Adrenal gland (tissue), 12 donors: ENCODE data around the gene RPTOR. TPM values are rescaled to one million over a fixed set of nuclear protein-coding genes. Genes with fewer than 3 reads are reported as not detected.
A peak's percentile ranks its signal among the peaks of the same experiment; 100 is the strongest.

Source experiments
- DNase-seq, 7 donors: peaks; one replicate each; pipeline ENCODE4 v3.0.0-alpha.2; 2019 to 2020
- H3K27ac ChIP-seq, 5 donors: fragments of 200-600 bp; sonication (generic) in 4 of 5; 1 replicate in 3 of 5; 2 replicates in 2 of 5; pipeline versions ENCODE4 v1.5.1 to v1.8.0; 2016 to 2020; ENCODE audit warnings: mild to moderate bottlenecking in 1 of 5
- H3K27me3 ChIP-seq: fragments of 200-600 bp; 2 replicates; pipeline ENCODE4 v1.8.0; 2021
- H3K36me3 ChIP-seq, 2 donors: fragments of 200-600 bp; replicated peaks in 1 of 2; 1 replicate in 1 of 2; 2 replicates in 1 of 2; pipeline versions ENCODE4 v1.5.1 to v1.8.0; 2018 to 2022
- H3K4me1 ChIP-seq, 2 donors: fragments of 200-600 bp; replicated peaks in 1 of 2; 1 replicate in 1 of 2; 2 replicates in 1 of 2; pipeline versions ENCODE4 v1.5.1 to v1.8.0; 2018 to 2021
- H3K4me3 ChIP-seq, 4 donors: fragments of 200-600 bp; sonication (generic) in 3 of 4; one replicate each; pipeline ENCODE4 v1.5.1; 2016 to 2018
- H3K9me3 ChIP-seq, 3 donors: fragments of 200-600 bp; sonication (generic) in 1 of 3; replicated peaks in 1 of 3; 1 replicate in 2 of 3; 2 replicates in 1 of 3; pipeline versions ENCODE4 v1.5.1 to v1.8.0; 2016 to 2021
- POLR2A ChIP-seq, 2 donors: fragments of 450-650 bp; IDR thresholded peaks; one replicate each; pipeline ENCODE4 v1.6.1; 2017; ENCODE audit warnings: antibody characterized with exemption in 2 of 2, mild to moderate bottlenecking in 2 of 2, moderate library complexity in 1 of 2
- WGBS, 4 donors: extraction: QIAGEN DNeasy Blood & Tissue Kit in 2 of 4; methylation state at CpG; one replicate each; pipeline versions ENCODE4 v1.1.5 to v1.1.7; 2013 to 2017; 5-methylcytosine and 5-hydroxymethylcytosine counted together
- intact Hi-C, 2 donors: fragments of 100-400 bp; cut with DNase I; formaldehyde crosslinking; loops; one replicate each; pipeline versions ENCODE4 v1.14.1 to v1.15.0; 2022 to 2023
- polyA plus RNA-seq, 3 donors: library from polyadenylated mRNA; stranded (reverse); fragments of 200-250 nt in 2 of 3; fragments of 350-450 nt in 1 of 3; fragmentation: Illumina TruSeq in 1 of 3; extraction: RNeasy Lipid Tissue Mini Kit (QIAGEN cat#74804) in 1 of 3; gene quantifications; one replicate each; pipeline ENCODE4 v1.2.3, GENCODE V29; 2013 to 2014
- total RNA-seq, 9 donors: library from RNA; depleted of rRNA in 4 of 9; stranded (reverse); fragments of >200 nt in 4 of 9; fragments of 120-200 nt in 1 of 9; fragmentation: NEBNext Ultra II Directional in 1 of 9; extraction: Animal tissue kit (Norgen Biotek cat#: 25700) in 1 of 9; gene quantifications; one replicate each; pipeline versions ENCODE4 v1.1.0 to v1.2.4, GENCODE V29; 2013 to 2023
- TF ChIP-seq, protein P1 (sequence below), 6 experiments: fragments of 450-650 bp in 4 of 6; fragments of 200-600 bp in 2 of 6; sonication (generic) in 1 of 6; IDR thresholded peaks; 1 replicate in 5 of 6; 2 replicates in 1 of 6; pipeline versions ENCODE4 v1.5.1 to v1.8.0; 2016 to 2021; ENCODE audit warnings: antibody characterized with exemption in 6 of 6, mild to moderate bottlenecking in 2 of 6, moderate library complexity in 1 of 6
- donor health status: healthy with polysubstance abuse.
- donor health status: Bipolar disorder and iron deficiency.
- donor health status: DM: yes; HTN: yes; CAD: no.
- donor health status: DM: no; HTN: no; CAD: no.
- donor health status: DM: no; HTN: no; CAD: no.
- donor health status: DM: yes; HTN: yes; CAD: no.

The RPTOR gene
- total and polyA plus RNA-seq, 12 donors: 9.7 to 53.3 (median 29.7) TPM

DNA sequence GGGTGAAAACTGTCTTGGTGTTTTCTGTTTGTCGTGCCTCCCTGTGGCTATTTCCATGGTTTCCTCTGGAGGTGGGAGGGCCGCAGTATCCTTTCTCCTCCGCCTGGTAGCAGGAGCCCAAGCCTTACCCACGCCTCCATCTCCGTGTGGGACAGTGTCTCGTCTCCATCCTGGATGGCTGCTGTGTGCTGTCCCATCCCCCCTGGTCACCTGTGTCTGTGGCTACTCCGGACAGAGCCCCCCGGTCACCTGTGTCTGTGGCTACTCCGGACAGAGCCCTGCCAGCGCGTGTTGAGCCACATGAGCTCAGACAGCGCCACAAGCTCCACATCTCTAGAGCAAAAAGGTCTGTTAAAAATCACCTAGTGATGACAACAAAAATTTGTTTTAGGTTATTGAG is 248.8 kb downstream of the RPTOR start:
- 94 to 98% (median 95%) methylated on average over 11 to 12 of the region's 12 CpGs for WGBS, 4 donors
- Histone ChIP-seq H3K36me3 (no peaks in the 10 kb centered on the region), H3K9me3 (no peaks in the 10 kb centered on the region), H3K4me3 (no peak overlapping the region), H3K4me1 (peaks cover 38 to 66% of the 10 kb centered on the region in 2 donors), H3K27me3 (no peaks in the 10 kb centered on the region), H3K27ac (peak overlapping the region in 2 of 5 donors; percentile 64 to 66)
- no peak for DNase-seq
- TF ChIP-seq POLR2A (IDR thresholded peaks at IDR 0.05): no peak
- TF ChIP-seq, protein P1, sequence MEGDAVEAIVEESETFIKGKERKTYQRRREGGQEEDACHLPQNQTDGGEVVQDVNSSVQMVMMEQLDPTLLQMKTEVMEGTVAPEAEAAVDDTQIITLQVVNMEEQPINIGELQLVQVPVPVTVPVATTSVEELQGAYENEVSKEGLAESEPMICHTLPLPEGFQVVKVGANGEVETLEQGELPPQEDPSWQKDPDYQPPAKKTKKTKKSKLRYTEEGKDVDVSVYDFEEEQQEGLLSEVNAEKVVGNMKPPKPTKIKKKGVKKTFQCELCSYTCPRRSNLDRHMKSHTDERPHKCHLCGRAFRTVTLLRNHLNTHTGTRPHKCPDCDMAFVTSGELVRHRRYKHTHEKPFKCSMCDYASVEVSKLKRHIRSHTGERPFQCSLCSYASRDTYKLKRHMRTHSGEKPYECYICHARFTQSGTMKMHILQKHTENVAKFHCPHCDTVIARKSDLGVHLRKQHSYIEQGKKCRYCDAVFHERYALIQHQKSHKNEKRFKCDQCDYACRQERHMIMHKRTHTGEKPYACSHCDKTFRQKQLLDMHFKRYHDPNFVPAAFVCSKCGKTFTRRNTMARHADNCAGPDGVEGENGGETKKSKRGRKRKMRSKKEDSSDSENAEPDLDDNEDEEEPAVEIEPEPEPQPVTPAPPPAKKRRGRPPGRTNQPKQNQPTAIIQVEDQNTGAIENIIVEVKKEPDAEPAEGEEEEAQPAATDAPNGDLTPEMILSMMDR (IDR thresholded peaks at IDR 0.05): no peak
- intact Hi-C loops: no loop called here

GRCh38 chr17:80793851-80794267 is 249.2 kb downstream of the RPTOR start:
- Histone ChIP-seq H3K4me3 (no peak overlapping the region), H3K36me3 (no peaks in the 10 kb centered on the region), H3K27me3 (no peaks in the 10 kb centered on the region), H3K4me1 (peaks cover 34 to 65% of the 10 kb centered on the region in 2 donors), H3K27ac (peak overlapping the region in 3 of 5 donors; percentile 4 to 66 (median 64)), H3K9me3 (no peaks in the 10 kb centered on the region)
- 55 to 60% (median 57%) methylated on average over 5 of the region's 5 CpGs for WGBS, 4 donors
- TF ChIP-seq, protein P1 (IDR thresholded peaks at IDR 0.05): no peak
- no peak for TF ChIP-seq POLR2A (IDR thresholded peaks at IDR 0.05)
- intact Hi-C loops: no loop called here
- no peak for DNase-seq

DNA sequence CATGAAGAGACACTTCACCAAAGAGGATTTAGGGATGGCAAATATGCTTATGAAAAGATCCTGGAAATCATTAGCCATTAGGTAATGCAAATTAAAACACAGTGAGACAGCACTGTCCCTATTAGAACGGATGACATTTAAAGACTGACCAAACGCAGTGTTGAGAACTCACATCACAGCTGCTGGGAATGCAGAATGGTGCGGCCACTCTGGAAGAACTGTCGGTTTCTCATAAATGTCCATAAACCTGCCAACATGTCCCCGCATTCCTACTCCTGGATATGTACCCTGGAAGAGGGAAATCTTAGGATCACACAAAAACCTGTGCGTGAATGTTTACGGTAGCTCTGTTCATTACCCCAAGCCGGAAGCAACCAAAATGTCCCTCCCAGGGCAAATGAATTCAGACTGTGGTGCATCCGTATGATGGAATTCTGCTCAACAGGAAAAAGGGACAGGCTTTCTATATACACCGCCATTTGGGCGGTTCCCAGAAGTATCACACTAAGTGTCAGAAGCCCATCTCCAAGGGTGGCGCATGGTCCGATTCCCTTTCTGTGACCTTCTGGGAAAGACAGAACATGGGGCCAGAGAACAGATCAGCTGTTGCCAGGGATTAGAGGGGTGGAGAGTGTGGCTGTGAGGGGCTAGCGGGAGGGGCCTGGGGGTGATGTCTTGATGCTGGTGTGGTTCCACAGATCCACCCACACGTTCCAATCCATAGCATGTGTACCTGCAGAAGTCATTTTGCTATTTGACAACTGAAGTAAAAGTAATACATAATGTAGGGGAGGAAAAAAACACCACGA is 249.8 kb downstream of the RPTOR start:
- intact Hi-C loops: no loop called here
- TF ChIP-seq, protein P1 (IDR thresholded peaks at IDR 0.05): no peak
- TF ChIP-seq POLR2A (IDR thresholded peaks at IDR 0.05): no peak
- H3K27ac ChIP-seq: peak overlapping the region in 2 of 5 donors; percentile 4 to 66
- DNase-seq: no peak
- no peaks in the 10 kb centered on the region for H3K9me3 ChIP-seq
- peaks cover 27 to 58% of the 10 kb centered on the region in 2 donors for H3K4me1 ChIP-seq
- no peak overlapping the region for H3K4me3 ChIP-seq
- no peaks in the 10 kb centered on the region for H3K27me3 ChIP-seq
- H3K36me3 ChIP-seq: no peaks in the 10 kb centered on the region
- 88 to 96% (median 92%) methylated on average over 16 of the region's 16 CpGs for WGBS, 4 donors

GRCh38 chr17:80795090-80795580 is 250.5 kb downstream of the RPTOR start:
- no peaks in the 10 kb centered on the region for H3K36me3 ChIP-seq
- H3K9me3 ChIP-seq: no peaks in the 10 kb centered on the region
- no peaks in the 10 kb centered on the region for H3K27me3 ChIP-seq
- H3K4me3 ChIP-seq: no peak overlapping the region
- TF ChIP-seq POLR2A (IDR thresholded peaks at IDR 0.05): no peak
- TF ChIP-seq, protein P1 (IDR thresholded peaks at IDR 0.05): no peak
- no peak for DNase-seq
- intact Hi-C loops: no loop called here
- H3K4me1 ChIP-seq: peaks cover 22 to 52% of the 10 kb centered on the region in 2 donors
- 79 to 86% (median 85%) methylated on average over 12 of the region's 12 CpGs for WGBS, 4 donors
- peak overlapping the region in 1 of 5 donors; percentile 39 for H3K27ac ChIP-seq
